A549 treated with AZD2906 at 1 μM for 4 hours (cell line): ENCODE results near the gene EWSR1. TPM values are rescaled to one million over a fixed set of nuclear protein-coding genes. Genes with fewer than 3 reads are reported as not detected.

Experiments
- total RNA-seq: library from RNA; stranded (reverse); fragments of 200-300 nt; extraction: Qiagen RNA extraction; gene quantifications from 5 replicates; pipeline ENCODE4 v1.2.3, GENCODE V29; 2022

Gene EWSR1, protein sequence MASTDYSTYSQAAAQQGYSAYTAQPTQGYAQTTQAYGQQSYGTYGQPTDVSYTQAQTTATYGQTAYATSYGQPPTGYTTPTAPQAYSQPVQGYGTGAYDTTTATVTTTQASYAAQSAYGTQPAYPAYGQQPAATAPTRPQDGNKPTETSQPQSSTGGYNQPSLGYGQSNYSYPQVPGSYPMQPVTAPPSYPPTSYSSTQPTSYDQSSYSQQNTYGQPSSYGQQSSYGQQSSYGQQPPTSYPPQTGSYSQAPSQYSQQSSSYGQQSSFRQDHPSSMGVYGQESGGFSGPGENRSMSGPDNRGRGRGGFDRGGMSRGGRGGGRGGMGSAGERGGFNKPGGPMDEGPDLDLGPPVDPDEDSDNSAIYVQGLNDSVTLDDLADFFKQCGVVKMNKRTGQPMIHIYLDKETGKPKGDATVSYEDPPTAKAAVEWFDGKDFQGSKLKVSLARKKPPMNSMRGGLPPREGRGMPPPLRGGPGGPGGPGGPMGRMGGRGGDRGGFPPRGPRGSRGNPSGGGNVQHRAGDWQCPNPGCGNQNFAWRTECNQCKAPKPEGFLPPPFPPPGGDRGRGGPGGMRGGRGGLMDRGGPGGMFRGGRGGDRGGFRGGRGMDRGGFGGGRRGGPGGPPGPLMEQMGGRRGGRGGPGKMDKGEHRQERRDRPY
- total RNA-seq = 206 to 231 TPM (median 212 TPM) in 5 replicates

DNA sequence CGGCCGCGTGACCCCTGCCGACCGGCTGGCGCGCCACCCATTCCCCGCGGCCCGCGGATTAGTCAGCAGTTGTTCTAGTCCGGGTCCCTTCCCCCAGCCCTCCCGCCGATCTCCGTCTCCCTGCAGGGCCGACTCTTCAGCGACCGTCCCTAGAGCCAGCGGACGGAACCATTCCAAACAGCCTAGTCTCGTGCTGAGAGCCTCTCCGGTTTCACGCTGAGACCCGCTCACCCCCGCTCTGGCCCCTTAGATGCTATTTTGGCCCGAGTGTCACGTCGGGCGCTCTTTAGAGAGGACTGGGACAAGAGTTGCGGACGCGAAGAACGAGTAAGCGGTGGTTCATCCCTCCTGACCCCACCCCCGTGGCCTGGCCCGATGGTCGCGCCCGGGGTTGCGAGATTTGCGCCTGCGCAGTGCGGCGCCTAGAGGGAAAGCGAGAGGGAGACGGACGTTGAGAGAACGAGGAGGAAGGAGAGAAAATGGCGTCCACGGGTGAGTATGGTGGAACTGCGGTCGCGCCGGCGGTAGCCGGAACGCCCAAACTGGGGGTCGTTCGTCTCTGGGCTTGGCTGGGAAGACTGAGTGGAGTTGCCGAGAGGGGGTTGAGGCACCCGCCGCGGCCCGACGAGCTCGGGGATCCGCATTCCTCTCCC, at the start of gene EWSR1, which contains the start of gene RHBDD3:
Gene EWSR1, plus strand, starts transcription at position 411 of the 653 bp plus-strand sequence. Its CDS starts 69 bp downstream, at position 480.
Gene RHBDD3, minus strand, starts transcription at position 124 of the 653 bp plus-strand sequence. CDS start 2,355 bp downstream, outside the sequence.

DNA sequence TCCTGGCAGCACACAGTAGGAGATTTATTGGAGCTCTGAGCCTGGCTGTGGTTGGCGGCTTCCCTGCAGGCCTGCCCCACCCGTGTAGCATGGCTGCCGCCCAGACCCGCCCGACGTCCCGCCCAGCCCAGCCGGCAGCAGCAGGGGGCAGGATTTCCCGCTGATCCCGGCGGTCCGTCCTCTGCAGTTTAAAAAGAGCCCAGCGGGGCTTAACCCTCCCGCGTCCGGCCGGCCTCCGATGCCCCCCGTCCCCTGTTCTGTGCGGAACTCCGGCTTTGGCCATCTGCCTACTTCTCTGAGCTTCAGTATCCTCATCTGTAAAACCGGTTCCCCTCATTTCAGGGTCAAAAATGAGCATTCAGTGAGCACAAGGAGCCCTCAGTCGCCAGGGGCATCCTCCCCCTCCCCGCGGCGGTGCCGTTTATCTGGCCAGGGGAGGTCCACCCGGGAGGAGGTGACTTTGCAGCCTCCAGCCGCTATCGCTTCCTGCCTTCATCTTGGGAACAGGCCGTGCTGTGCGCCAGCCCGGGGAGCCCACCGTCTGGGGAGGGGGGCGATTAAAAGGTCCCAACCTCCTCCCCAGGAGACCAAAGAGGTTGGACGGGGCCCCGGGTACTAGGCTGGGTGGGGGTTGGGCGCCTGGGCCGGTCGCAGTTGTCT, 38.2 kb downstream of the EWSR1 start, which contains the start of gene GAS2L1:
Gene GAS2L1, plus strand, starts transcription at position 476 of the 660 bp plus-strand sequence. CDS start 1,456 bp downstream, outside the sequence.

DNA sequence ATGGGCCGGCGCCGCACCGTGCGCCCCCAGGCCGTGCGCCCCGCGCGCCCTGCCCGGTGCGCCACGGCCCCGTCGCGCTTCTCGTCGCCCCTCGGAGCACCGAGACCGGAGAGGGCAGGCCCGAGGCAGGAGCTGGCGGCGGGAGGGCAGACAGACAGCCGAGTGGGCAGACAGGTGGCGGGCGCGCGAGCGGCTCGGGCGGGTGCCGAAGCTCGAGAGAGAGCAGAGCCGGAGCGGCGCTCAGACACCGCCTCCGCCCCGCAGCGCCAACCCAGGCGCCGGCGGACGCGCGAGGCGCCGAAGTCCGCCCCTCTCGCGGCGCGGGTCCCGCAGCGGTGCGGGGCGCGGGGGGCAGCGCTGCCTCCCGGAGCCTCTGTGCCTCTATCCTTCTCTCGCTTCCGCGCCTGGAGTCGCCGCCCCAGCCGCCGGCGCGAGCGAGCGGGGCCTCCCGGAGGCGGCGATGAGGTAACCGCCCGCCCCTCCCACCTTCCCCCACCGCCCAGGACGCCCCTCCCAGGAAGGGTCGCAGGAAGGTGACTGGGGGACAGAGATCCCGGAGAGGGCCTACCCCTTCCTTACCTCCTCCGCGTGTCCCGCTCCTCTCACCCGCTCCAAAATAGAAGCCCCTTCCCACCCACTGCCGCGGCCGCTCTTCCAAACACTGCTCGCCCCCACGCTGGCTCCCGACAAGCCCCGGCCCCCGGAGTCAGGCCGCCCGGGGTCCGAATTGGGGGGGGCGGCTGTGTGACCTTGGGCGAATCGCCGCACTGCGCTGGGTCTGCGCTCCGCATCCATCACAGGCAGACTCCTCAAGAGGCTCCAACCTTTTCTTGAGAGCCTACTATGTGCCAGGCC, 47.4 kb downstream of the EWSR1 start, which contains the start of gene RASL10A:
Gene RASL10A, minus strand, starts transcription at position 412 of the 855 bp plus-strand sequence. CDS start 451 bp downstream, outside the sequence.

Other genes with a start within 250 kb of the EWSR1 start
- not detected in 5 replicates for gene C22orf31, start 206.4 kb upstream of the EWSR1 start, total RNA-seq
- gene KREMEN1, start 195.2 kb upstream of the EWSR1 start, total RNA-seq = 3.4 to 4.8 TPM (median 4.5 TPM) in 5 replicates
- gene EMID1, start 62.4 kb upstream of the EWSR1 start, total RNA-seq = 0.32 to 0.53 TPM (median 0.42 TPM) in 5 replicates
- gene RHBDD3, start 287 bp upstream of the EWSR1 start, total RNA-seq = 19.1 to 29.9 TPM (median 26.5 TPM) in 5 replicates
- gene GAS2L1, start 38.4 kb downstream of the EWSR1 start, total RNA-seq = 26.9 to 46.0 TPM (median 40.3 TPM) in 5 replicates
- 0.22 to 0.48 TPM (median 0.42 TPM) in 4 of 5 replicates, not detected in the other for gene RASL10A, start 47.4 kb downstream of the EWSR1 start, total RNA-seq
- 24.8 to 27.6 TPM (median 26.9 TPM) in 5 replicates for gene AP1B1, start 120.3 kb downstream of the EWSR1 start, total RNA-seq
- not detected in 5 replicates for gene RFPL1, start 170.3 kb downstream of the EWSR1 start, total RNA-seq
- gene NEFH, start 211.9 kb downstream of the EWSR1 start, total RNA-seq = 0.08 to 0.19 TPM (median 0.12 TPM) in 5 replicates